A549 (cell line): ENCODE measurements around the gene DGKH. TPM values are rescaled to one million over a fixed set of nuclear protein-coding genes. Genes with fewer than 3 reads are reported as not detected.

Experiments
- ATAC-seq, 2 experiments: fragments of 200-7000 bp in 1 of 2; fragments of >200 bp in 1 of 2; cut with Nextera tagmentation in 1 of 2; cut with Tn5 transposase in 1 of 2; 3 replicates each; pipeline versions ENCODE4 v1.8.0 to v1.9.1; 2018 to 2020; ENCODE audit warnings: mild to moderate bottlenecking in 1 of 2, moderate library complexity in 1 of 2
- CTCF ChIA-PET: fragments of 300-600 bp; sonication (Branson Sonifier 250); formaldehyde crosslinking; extraction: SDS; loops from one replicate; lab custom pipeline; 2021; ENCODE audit warnings: antibody characterized with exemption, inconsistent platforms; lab: Yijun Ruan, JAX
- POLR2A ChIA-PET: fragments of 350-600 bp; formaldehyde crosslinking; extraction: SDS; loops from one replicate; lab custom pipeline; 2021; ENCODE audit warnings: antibody characterized with exemption, inconsistent platforms; lab: Yijun Ruan, JAX
- DNase-seq, 2 experiments: peaks; one replicate each; pipeline versions ENCODE4 v3.0.0 to v3.0.0-alpha.2; 2011 to 2016; ENCODE audit warnings: low read depth in 1 of 2, low spot score in 1 of 2
- FAIRE-seq: peaks from 2 replicates; lab custom pipeline; 2011; peaks lifted over from hg19 to GRCh38; lab: Jason Lieb, UNC
- H3K27ac ChIP-seq, 2 experiments: fragments of >200 bp; sonication (Bioruptor Twin); formaldehyde crosslinking; 3 replicates each; pipeline ENCODE4 v1.5.1; 2016 to 2017
- H3K4me1 ChIP-seq: fragments of >200 bp; sonication (Bioruptor Twin); formaldehyde crosslinking; 3 replicates; pipeline ENCODE4 v1.6.1; 2016
- H3K4me2 ChIP-seq: fragments of >200 bp; sonication (Bioruptor Twin); formaldehyde crosslinking; 3 replicates; pipeline ENCODE4 v1.6.1; 2016
- H3K4me3 ChIP-seq: fragments of >200 bp; sonication (Bioruptor Twin); formaldehyde crosslinking; 3 replicates; pipeline ENCODE4 v1.5.1; 2016
- H3K9me3 ChIP-seq: fragments of >200 bp; sonication (Bioruptor Twin); formaldehyde crosslinking; 3 replicates; pipeline ENCODE4 v1.6.1; 2016
- CBX2 ChIP-seq: fragments of 200-600 bp; sonication (generic); IDR thresholded peaks from 2 replicates; pipeline ENCODE4 v1.6.1; 2016; ENCODE audit warnings: low read depth, mild to moderate bottlenecking, borderline replicate concordance
- CEBPB ChIP-seq, 2 experiments: fragments of >200 bp in 1 of 2; sonication (Bioruptor Twin) in 1 of 2; formaldehyde crosslinking in 1 of 2; IDR thresholded peaks; 2 replicates each; pipeline ENCODE4 v1.6.1; 2012 to 2016
- EHF ChIP-seq: fragments of 250-450 bp; sonication (Bioruptor Pico); IDR thresholded peaks from 2 replicates; pipeline ENCODE4 v1.5.0; 2020; ENCODE audit warnings: mild to moderate bottlenecking
- FOSB ChIP-seq: fragments of 250-450 bp; sonication (Bioruptor Pico); IDR thresholded peaks from 2 replicates; pipeline ENCODE4 v1.5.0; 2020; ENCODE audit warnings: mild to moderate bottlenecking, moderate library complexity
- FOXS1 ChIP-seq: fragments of 250-450 bp; sonication (Bioruptor Pico); IDR thresholded peaks from 2 replicates; pipeline ENCODE4 v1.5.0; 2020; ENCODE audit warnings: mild to moderate bottlenecking, moderate library complexity
- HEYL ChIP-seq: fragments of 250-450 bp; sonication (Bioruptor Pico); IDR thresholded peaks from 2 replicates; pipeline ENCODE4 v1.8.0; 2021; ENCODE audit warnings: mild to moderate bottlenecking, moderate library complexity
- HOXB5 ChIP-seq: fragments of 250-450 bp; sonication (Bioruptor Pico); IDR thresholded peaks from 2 replicates; pipeline ENCODE4 v1.5.0; 2020; ENCODE audit warnings: mild to moderate bottlenecking, moderate library complexity
- JUN ChIP-seq, 2 experiments: fragments of >200 bp; sonication (Bioruptor Twin); formaldehyde crosslinking; IDR thresholded peaks; 2 replicates in 1 of 2; 3 replicates in 1 of 2; pipeline ENCODE4 v1.6.1; 2016 to 2017
- JUNB ChIP-seq: fragments of >200 bp; sonication (Bioruptor Twin); formaldehyde crosslinking; IDR thresholded peaks from 2 replicates; pipeline ENCODE4 v1.6.1; 2016
- KDM1A ChIP-seq: fragments of 200-600 bp; sonication (generic); IDR thresholded peaks from 2 replicates; pipeline ENCODE4 v1.6.1; 2016; ENCODE audit warnings: low read depth, mild to moderate bottlenecking
- KDM5A ChIP-seq: fragments of 200-600 bp; sonication (generic); IDR thresholded peaks from 2 replicates; pipeline ENCODE4 v1.6.1; 2016; ENCODE audit warnings: antibody characterized with exemption, mild to moderate bottlenecking
- NPAS2 ChIP-seq: fragments of 250-450 bp; sonication (Bioruptor Pico); IDR thresholded peaks from 2 replicates; pipeline ENCODE4 v1.8.0; 2022; ENCODE audit warnings: mild to moderate bottlenecking, moderate library complexity, borderline replicate concordance
- POLR2A ChIP-seq: IDR thresholded peaks from 2 replicates; pipeline ENCODE4 v1.6.1; 2012; ENCODE audit warnings: mild to moderate bottlenecking, low read length
- POLR2AphosphoS2 ChIP-seq: conservative IDR thresholded peaks from 2 replicates; pipeline ENCODE4 v1.6.1; 2012; ENCODE audit warnings: low read length, improper control_type of control experiment, inconsistent platforms
- RCOR1 ChIP-seq: fragments of 150-350 bp; IDR thresholded peaks from 2 replicates; pipeline ENCODE4 v1.6.1; 2014; ENCODE audit warnings: antibody characterized with exemption, low read length, low read depth
- TFCP2L1 ChIP-seq: fragments of 250-450 bp; sonication (Bioruptor Pico); IDR thresholded peaks from 2 replicates; pipeline ENCODE4 v1.5.0; 2021; ENCODE audit warnings: mild to moderate bottlenecking
- ZC3H11A ChIP-seq: fragments of 450-650 bp; IDR thresholded peaks from 2 replicates; pipeline ENCODE4 v1.6.1; 2014; ENCODE audit warnings: antibody characterized with exemption, mild to moderate bottlenecking
- ZFP36 ChIP-seq: fragments of 450-650 bp; IDR thresholded peaks from 2 replicates; pipeline ENCODE4 v1.6.1; 2014; ENCODE audit warnings: borderline replicate concordance; ENCODE audit not compliant: partially characterized antibody
- WGBS: methylation state at CpG from one replicate; pipeline ENCODE4 v1.1.6; 2017; ENCODE audit errors: missing lambda C conversion rate; 5-methylcytosine and 5-hydroxymethylcytosine counted together
- polyA plus RNA-seq, 4 experiments: library from polyadenylated mRNA; depleted of rRNA in 3 of 4; stranded (reverse); fragments of >200 nt; fragmentation: RNase III in 1 of 4; extraction: RNeasy Plus Mini Kit Qiagen cat#74134 plus additional on column Dnase treatment in 1 of 4; gene quantifications; 2 replicates in 3 of 4; 3 replicates in 1 of 4; pipeline ENCODE4 v1.2.3, GENCODE V29; 2011 to 2017
- TF ChIP-seq, protein P1 (sequence below): fragments of 150-350 bp; IDR thresholded peaks from 2 replicates; pipeline ENCODE4 v1.6.1; 2014; ENCODE audit warnings: low read depth, mild to moderate bottlenecking, low read length
- TF ChIP-seq, protein P2 (sequence below): fragments of 450-650 bp; IDR thresholded peaks from 2 replicates; pipeline ENCODE4 v1.6.1; 2014; ENCODE audit warnings: antibody characterized with exemption
- TF ChIP-seq, protein P3 (sequence below): fragments of >200 bp; sonication (Bioruptor Twin); formaldehyde crosslinking; IDR thresholded peaks from 2 replicates; pipeline ENCODE4 v1.6.1; 2016
- TF ChIP-seq, protein P4 (sequence below): fragments of 200-600 bp; sonication (generic); IDR thresholded peaks from 2 replicates; pipeline ENCODE4 v1.6.1; 2016; ENCODE audit warnings: antibody characterized with exemption, mild to moderate bottlenecking, moderate library complexity

The DGKH gene
- polyA plus RNA-seq, 2 of the 4 experiments (the other 2 are of a cell fraction), result 3.8 to 6.7 TPM

DNA sequence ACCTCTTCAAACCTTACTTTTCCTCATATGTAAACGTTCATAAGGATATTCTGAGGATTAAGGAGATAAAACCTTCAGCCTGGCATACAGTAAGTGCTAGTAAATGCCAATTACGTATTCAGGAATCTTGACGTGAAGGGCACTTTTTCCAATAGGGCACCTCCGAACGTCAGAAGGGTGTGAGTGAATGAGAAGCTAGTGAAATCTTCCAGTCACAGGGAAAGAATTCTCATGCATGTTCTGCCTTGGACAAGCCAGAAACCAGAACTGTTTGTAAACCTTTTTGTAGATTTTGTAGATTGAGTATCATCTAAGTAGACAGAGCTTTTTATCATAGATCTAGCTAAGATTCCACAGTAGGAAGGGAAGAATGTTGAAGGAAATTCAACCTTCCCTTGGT lies 16.5 kb downstream of the DGKH start:
- DNase-seq, result no peak
- Histone ChIP-seq H3K4me3 (no peak overlapping the region), H3K4me2 (no peak overlapping the region), H3K27ac (no peak overlapping the region), H3K9me3 (no peaks in the 10 kb centered on the region), H3K4me1 (no peaks in the 10 kb centered on the region)
- no peak for FAIRE-seq
- no peak for ATAC-seq
- 78% methylated on average over 5 of the region's 5 CpGs for WGBS
- ChIA-PET CTCF (no interaction called here), POLR2A (no interaction called here)
- TF ChIP-seq ZC3H11A (no peak), EHF (CRISPR knock-in tag) (no peak), HOXB5 (CRISPR knock-in tag) (no peak), FOSB (CRISPR knock-in tag) (no peak), JUNB (no peak), CEBPB (IDR thresholded peaks at IDR 0.05) (no peak), POLR2AphosphoS2 (no peak), KDM5A (no peak), TFCP2L1 (no peak)
- TF ChIP-seq, protein P1, sequence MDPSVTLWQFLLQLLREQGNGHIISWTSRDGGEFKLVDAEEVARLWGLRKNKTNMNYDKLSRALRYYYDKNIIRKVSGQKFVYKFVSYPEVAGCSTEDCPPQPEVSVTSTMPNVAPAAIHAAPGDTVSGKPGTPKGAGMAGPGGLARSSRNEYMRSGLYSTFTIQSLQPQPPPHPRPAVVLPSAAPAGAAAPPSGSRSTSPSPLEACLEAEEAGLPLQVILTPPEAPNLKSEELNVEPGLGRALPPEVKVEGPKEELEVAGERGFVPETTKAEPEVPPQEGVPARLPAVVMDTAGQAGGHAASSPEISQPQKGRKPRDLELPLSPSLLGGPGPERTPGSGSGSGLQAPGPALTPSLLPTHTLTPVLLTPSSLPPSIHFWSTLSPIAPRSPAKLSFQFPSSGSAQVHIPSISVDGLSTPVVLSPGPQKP, result no peak
- TF ChIP-seq, protein P2, sequence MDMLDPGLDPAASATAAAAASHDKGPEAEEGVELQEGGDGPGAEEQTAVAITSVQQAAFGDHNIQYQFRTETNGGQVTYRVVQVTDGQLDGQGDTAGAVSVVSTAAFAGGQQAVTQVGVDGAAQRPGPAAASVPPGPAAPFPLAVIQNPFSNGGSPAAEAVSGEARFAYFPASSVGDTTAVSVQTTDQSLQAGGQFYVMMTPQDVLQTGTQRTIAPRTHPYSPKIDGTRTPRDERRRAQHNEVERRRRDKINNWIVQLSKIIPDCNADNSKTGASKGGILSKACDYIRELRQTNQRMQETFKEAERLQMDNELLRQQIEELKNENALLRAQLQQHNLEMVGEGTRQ, result no peak
- TF ChIP-seq, protein P3, sequence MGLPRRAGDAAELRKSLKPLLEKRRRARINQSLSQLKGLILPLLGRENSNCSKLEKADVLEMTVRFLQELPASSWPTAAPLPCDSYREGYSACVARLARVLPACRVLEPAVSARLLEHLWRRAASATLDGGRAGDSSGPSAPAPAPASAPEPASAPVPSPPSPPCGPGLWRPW, result no peak

DNA sequence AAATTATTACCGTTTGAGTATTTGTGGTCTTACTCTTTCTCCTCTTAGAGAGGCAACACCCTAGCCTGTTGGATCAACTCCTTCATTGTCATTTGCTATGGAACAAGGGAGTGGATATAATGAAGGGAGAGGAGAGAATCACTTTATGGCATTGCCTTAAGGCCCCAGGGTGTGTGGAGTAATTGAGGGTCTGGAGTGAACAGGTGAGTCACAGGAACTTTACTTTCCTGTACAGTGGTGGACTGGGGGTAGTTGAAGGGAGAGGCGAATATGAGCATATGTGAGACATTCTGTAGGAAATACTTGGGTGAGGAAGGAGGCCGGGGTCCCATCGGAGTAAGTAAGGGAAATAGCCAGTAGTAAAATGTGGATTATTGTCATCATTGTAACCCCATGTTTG lies 17.0 kb downstream of the DGKH start:
- no peak overlapping the region for H3K4me3 ChIP-seq
- WGBS, result 82% methylated on average over 4 of the region's 4 CpGs
- ATAC-seq (no peak), FAIRE-seq (no peak), DNase-seq (no peak)
- no peaks in the 10 kb centered on the region for H3K9me3 ChIP-seq
- POLR2A ChIA-PET, result no interaction called here
- TF ChIP-seq POLR2AphosphoS2 (no peak), FOXS1 (CRISPR knock-in tag) (no peak), JUN (IDR thresholded peaks at IDR 0.05) (no peak), KDM1A (no peak), KDM5A (no peak)
- TF ChIP-seq, protein P3, result no peak
- H3K4me2 ChIP-seq, result no peak overlapping the region
- H3K27ac ChIP-seq, result no peak overlapping the region
- CTCF ChIA-PET, result no interaction called here
- H3K4me1 ChIP-seq, result no peaks in the 10 kb centered on the region

DNA sequence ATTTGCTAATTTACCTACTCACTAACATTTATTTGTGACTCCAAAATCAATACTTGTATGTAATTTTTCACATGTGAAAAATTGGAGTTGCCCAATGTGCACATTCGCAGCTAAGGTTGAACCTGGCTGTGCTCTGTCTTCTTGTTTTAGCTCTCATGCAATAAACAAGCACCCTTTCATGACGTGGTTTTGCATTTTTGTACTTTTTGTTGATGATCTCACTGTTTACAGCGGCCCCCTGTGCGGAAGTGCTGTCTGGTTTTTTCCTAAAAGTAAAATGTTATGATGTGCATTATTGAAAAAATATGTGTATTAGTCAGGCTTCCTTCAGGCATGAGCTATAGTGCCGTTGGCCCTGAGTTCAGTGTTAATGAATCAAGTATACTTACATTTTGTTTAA lies 18.1 kb downstream of the DGKH start:
- Histone ChIP-seq H3K4me1 (no peaks in the 10 kb centered on the region), H3K4me2 (no peak overlapping the region), H3K9me3 (no peaks in the 10 kb centered on the region), H3K4me3 (no peak overlapping the region), H3K27ac (no peak overlapping the region)
- FAIRE-seq, result no peak
- ChIA-PET CTCF (no interaction called here), POLR2A (no interaction called here)
- WGBS, result 72% methylated on average over 5 of the region's 5 CpGs
- TF ChIP-seq RCOR1, result no peak
- TF ChIP-seq JUNB, result no peak
- TF ChIP-seq POLR2A, result no peak
- TF ChIP-seq, protein P1, result no peak
- TF ChIP-seq CBX2, result no peak
- TF ChIP-seq FOSB (CRISPR knock-in tag), result no peak
- TF ChIP-seq, protein P4, sequence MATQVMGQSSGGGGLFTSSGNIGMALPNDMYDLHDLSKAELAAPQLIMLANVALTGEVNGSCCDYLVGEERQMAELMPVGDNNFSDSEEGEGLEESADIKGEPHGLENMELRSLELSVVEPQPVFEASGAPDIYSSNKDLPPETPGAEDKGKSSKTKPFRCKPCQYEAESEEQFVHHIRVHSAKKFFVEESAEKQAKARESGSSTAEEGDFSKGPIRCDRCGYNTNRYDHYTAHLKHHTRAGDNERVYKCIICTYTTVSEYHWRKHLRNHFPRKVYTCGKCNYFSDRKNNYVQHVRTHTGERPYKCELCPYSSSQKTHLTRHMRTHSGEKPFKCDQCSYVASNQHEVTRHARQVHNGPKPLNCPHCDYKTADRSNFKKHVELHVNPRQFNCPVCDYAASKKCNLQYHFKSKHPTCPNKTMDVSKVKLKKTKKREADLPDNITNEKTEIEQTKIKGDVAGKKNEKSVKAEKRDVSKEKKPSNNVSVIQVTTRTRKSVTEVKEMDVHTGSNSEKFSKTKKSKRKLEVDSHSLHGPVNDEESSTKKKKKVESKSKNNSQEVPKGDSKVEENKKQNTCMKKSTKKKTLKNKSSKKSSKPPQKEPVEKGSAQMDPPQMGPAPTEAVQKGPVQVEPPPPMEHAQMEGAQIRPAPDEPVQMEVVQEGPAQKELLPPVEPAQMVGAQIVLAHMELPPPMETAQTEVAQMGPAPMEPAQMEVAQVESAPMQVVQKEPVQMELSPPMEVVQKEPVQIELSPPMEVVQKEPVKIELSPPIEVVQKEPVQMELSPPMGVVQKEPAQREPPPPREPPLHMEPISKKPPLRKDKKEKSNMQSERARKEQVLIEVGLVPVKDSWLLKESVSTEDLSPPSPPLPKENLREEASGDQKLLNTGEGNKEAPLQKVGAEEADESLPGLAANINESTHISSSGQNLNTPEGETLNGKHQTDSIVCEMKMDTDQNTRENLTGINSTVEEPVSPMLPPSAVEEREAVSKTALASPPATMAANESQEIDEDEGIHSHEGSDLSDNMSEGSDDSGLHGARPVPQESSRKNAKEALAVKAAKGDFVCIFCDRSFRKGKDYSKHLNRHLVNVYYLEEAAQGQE, result no peak
- TF ChIP-seq, protein P3, result no peak
- no peak for TF ChIP-seq EHF (CRISPR knock-in tag)
- TF ChIP-seq NPAS2, result no peak
- no peak for TF ChIP-seq HEYL (CRISPR knock-in tag)
- no peak for TF ChIP-seq FOXS1 (CRISPR knock-in tag)
- TF ChIP-seq ZFP36, result no peak
- DNase-seq, result no peak
- no peak for ATAC-seq
